GM12878 (cell line): Measurements from ENCODE around the gene TAF13. TPM values are rescaled to one million over a fixed set of nuclear protein-coding genes. Genes with fewer than 3 reads are reported as not detected.

Source experiments
- ATAC-seq: fragments of 200-7000 bp; cut with Tn5 transposase; 3 replicates; pipeline ENCODE4 v1.9.1; 2020; ENCODE audit warnings: mild to moderate bottlenecking, moderate library complexity
- BruUV-seq: library from RNA; stranded (reverse); fragments of 400-500 nt; replicated peaks from 2 replicates; lab custom pipeline; 2021; lab: Mats Ljungman, UMichigan
- CTCF ChIA-PET: fragments of 300-600 bp; sonication (Branson Sonifier 250); formaldehyde crosslinking; extraction: SDS; loops from one replicate; lab custom pipeline; 2021; ENCODE audit warnings: inconsistent platforms; lab: Yijun Ruan, JAX
- POLR2A ChIA-PET: fragments of 350-600 bp; formaldehyde crosslinking; extraction: SDS; loops from one replicate; lab custom pipeline; 2021; ENCODE audit warnings: inconsistent platforms; lab: Charles Lee
- RAD21 ChIA-PET: fragments of 300-600 bp; sonication (Branson Sonifier 250); formaldehyde crosslinking; loops from one replicate; lab custom pipeline; 2023; ENCODE audit warnings: antibody characterized with exemption; ENCODE audit not compliant: unreplicated experiment; lab: Charles Lee
- SMC1A ChIA-PET: fragments of 300-600 bp; sonication (Branson Sonifier 250); formaldehyde crosslinking; loops from one replicate; lab custom pipeline; 2023; ENCODE audit not compliant: unreplicated experiment, uncharacterized antibody; lab: Charles Lee
- DNase-seq: peaks from one replicate; pipeline ENCODE4 v3.0.0-alpha.2; 2011; ENCODE audit warnings: low read depth, low spot score
- FAIRE-seq: peaks from 3 replicates; lab custom pipeline; 2011; peaks lifted over from hg19 to GRCh38; lab: Jason Lieb, UNC
- H2AFZ ChIP-seq: 2 replicates; pipeline ENCODE4 v1.6.0; 2011; ENCODE audit warnings: low read depth, low read length, control low read depth; ENCODE audit not compliant: control insufficient read depth
- H3K27ac ChIP-seq: 2 replicates; pipeline ENCODE4 v1.5.1; 2011; ENCODE audit warnings: control low read depth; ENCODE audit not compliant: control insufficient read depth, insufficient read depth
- H3K27me3 ChIP-seq, 2 experiments: replicated peaks in 1 of 2; 2 replicates each; pipeline versions ENCODE4 v1.6.0 to v1.6.1; 2011; ENCODE audit warnings: low read length in 1 of 2; ENCODE audit not compliant: control insufficient read depth in 2 of 2, insufficient read depth in 2 of 2
- H3K36me3 ChIP-seq, 2 experiments: 2 replicates each; pipeline ENCODE4 v1.5.1; 2011; ENCODE audit warnings: low read length in 1 of 2; ENCODE audit not compliant: control insufficient read depth in 2 of 2, insufficient read depth in 2 of 2
- H3K4me1 ChIP-seq: 2 replicates; pipeline ENCODE4 v1.6.1; 2011; ENCODE audit warnings: mild to moderate bottlenecking, low read length, moderate library complexity, mixed read lengths; ENCODE audit not compliant: control insufficient read depth, insufficient read depth
- H3K4me2 ChIP-seq: 2 replicates; pipeline ENCODE4 v1.6.0; 2011; ENCODE audit warnings: control low read depth; ENCODE audit not compliant: control insufficient read depth, insufficient read depth
- H3K4me3 ChIP-seq: fragments of 200-600 bp; sonication (generic); 2 replicates; pipeline ENCODE4 v1.5.1; 2016
- H3K79me2 ChIP-seq: 2 replicates; pipeline ENCODE4 v1.6.0; 2011; ENCODE audit warnings: low read length; ENCODE audit not compliant: control insufficient read depth, insufficient read depth
- H3K9ac ChIP-seq: 2 replicates; pipeline ENCODE4 v1.8.0; 2011; ENCODE audit warnings: low read length, control low read depth, mixed read lengths; ENCODE audit not compliant: control insufficient read depth, insufficient read depth
- H3K9me3 ChIP-seq: replicated peaks from 3 replicates; pipeline ENCODE4 v1.5.1; 2011; ENCODE audit warnings: mild to moderate bottlenecking, low read length; ENCODE audit not compliant: control insufficient read depth, insufficient read depth
- H4K20me1 ChIP-seq: 2 replicates; pipeline ENCODE4 v1.6.0; 2011; ENCODE audit not compliant: control insufficient read depth, insufficient read depth
- BMI1 ChIP-seq: fragments of 450-650 bp; IDR thresholded peaks from 2 replicates; pipeline ENCODE4 v1.6.1; 2016; ENCODE audit warnings: mild to moderate bottlenecking, moderate library complexity, borderline replicate concordance
- RCOR1 ChIP-seq: conservative IDR thresholded peaks from 2 replicates; pipeline ENCODE4 v1.6.1; 2012; ENCODE audit warnings: low read depth, low read length, improper control_type of control experiment
- SMARCA5 ChIP-seq: fragments of 450-650 bp; IDR thresholded peaks from 2 replicates; pipeline ENCODE4 v1.6.1; 2017; ENCODE audit warnings: mild to moderate bottlenecking
- SREBF1 ChIP-seq: IDR thresholded peaks from 2 replicates; pipeline ENCODE4 v1.6.1; 2012; ENCODE audit warnings: mild to moderate bottlenecking, low read length
- YBX1 ChIP-seq: fragments of 450-650 bp; IDR thresholded peaks from 2 replicates; pipeline ENCODE4 v1.6.1; 2016; ENCODE audit warnings: antibody characterized with exemption
- ZNF384 ChIP-seq: IDR thresholded peaks from 2 replicates; pipeline ENCODE4 v1.6.1; 2012; ENCODE audit warnings: low read depth, mild to moderate bottlenecking, low read length, improper control_type of control experiment, borderline replicate concordance
- ZZZ3 ChIP-seq: IDR thresholded peaks from 2 replicates; pipeline ENCODE4 v1.6.1; 2011; ENCODE audit warnings: low read depth; ENCODE audit not compliant: control insufficient read depth, insufficient read length
- WGBS: methylation state at CpG from one replicate; pipeline ENCODE4 v1.1.6; 2016; ENCODE audit warnings: low lambda C conversion rate; ENCODE audit not compliant: insufficient replicate concordance, insufficient coverage; ENCODE audit errors: missing lambda C conversion rate; 5-methylcytosine and 5-hydroxymethylcytosine counted together
- in situ Hi-C: fragments of 300-500 bp; cut with MboI; formaldehyde crosslinking; loops from 9 replicates; pipeline ENCODE4 v1.14.3; 2018; ENCODE audit warnings: mixed read lengths
- intact Hi-C: fragments of 100-400 bp; cut with micrococcal nuclease; formaldehyde crosslinking; loops from one replicate; pipeline ENCODE4 v1.14.2; 2022; ENCODE audit not compliant: unreplicated experiment
- polyA plus RNA-seq, 11 experiments: library from polyadenylated mRNA; depleted of rRNA in 4 of 11; unstranded in 6 of 11; stranded (reverse) in 5 of 11; fragments of >200 nt; fragmentation: Nextera tagmentation in 4 of 11; fragmentation: Illumina TruSeq in 1 of 11; extraction: Ambion mirVana in 4 of 11; extraction: Trizol in 1 of 11; gene quantifications; 1 replicate in 1 of 11; 2 replicates in 10 of 11; pipeline versions ENCODE4 v1.2.1 to v1.2.3, GENCODE V29; 2011 to 2016; ENCODE audit warnings: inconsistent platforms in 2 of 11, missing spikeins in 2 of 11, low read depth in 1 of 11
- total RNA-seq, 4 experiments: library from RNA; depleted of rRNA in 3 of 4; stranded (reverse); fragments of >200 nt in 3 of 4; fragmentation: Illumina TruSeq in 1 of 4; extraction: Trizol in 1 of 4; gene quantifications; 2 replicates each; pipeline versions ENCODE4 v1.2.1 to v1.2.3, GENCODE V29; 2013 to 2021
- TF ChIP-seq, protein P1 (sequence below): fragments of 450-650 bp; IDR thresholded peaks from 2 replicates; pipeline ENCODE4 v1.6.1; 2017; ENCODE audit warnings: mild to moderate bottlenecking
- TF ChIP-seq, protein P2 (sequence below): fragments of 450-650 bp; IDR thresholded peaks from 2 replicates; pipeline ENCODE4 v1.6.1; 2017; ENCODE audit warnings: mild to moderate bottlenecking, moderate library complexity
- TF ChIP-seq, protein P3 (sequence below): fragments of 450-650 bp; IDR thresholded peaks from 2 replicates; pipeline ENCODE4 v1.6.1; 2018; ENCODE audit warnings: borderline replicate concordance, mild to moderate bottlenecking; ENCODE audit not compliant: partially characterized antibody

Gene TAF13
- total and polyA plus RNA-seq, 10 of the 15 experiments (the other 5 are each of a cell fraction or from before 2014, with no cell fraction given), result 8.1 to 30.6 (median 18.0) TPM

GRCh38 chr1:109045595-109045994 is 30.2 kb downstream of the TAF13 start:
- no peaks in the 10 kb centered on the region for H3K9me3 ChIP-seq
- BruUV-seq, result no TSS peak
- POLR2A ChIA-PET, result no interaction called here
- no peak overlapping the region for H3K9ac ChIP-seq
- no peak overlapping the region for H3K4me3 ChIP-seq
- H3K27me3 ChIP-seq, result no peaks in the 10 kb centered on the region
- RAD21 ChIA-PET, result no interaction called here
- no peaks in the 10 kb centered on the region for H3K4me1 ChIP-seq
- SMC1A ChIA-PET, result no interaction called here
- intact Hi-C loops (no loop called here), in situ Hi-C loops (no loop called here)
- no peaks in the 10 kb centered on the region for H3K36me3 ChIP-seq
- 0% methylated on average over 1 of the region's 1 CpG for WGBS
- H3K79me2 ChIP-seq, result peaks cover 6% of the 10 kb centered on the region; the same call in 1 of the 2 replicates
- FAIRE-seq (no peak), DNase-seq (no peak), ATAC-seq (no peak)
- H4K20me1 ChIP-seq, result no peaks in the 10 kb centered on the region
- H2AFZ ChIP-seq, result no peak overlapping the region
- no peak overlapping the region for H3K4me2 ChIP-seq
- CTCF ChIA-PET, result no interaction called here
- no peak overlapping the region for H3K27ac ChIP-seq
- TF ChIP-seq BMI1 (no peak), ZNF384 (no peak), ZZZ3 (no peak), SMARCA5 (no peak), SREBF1 (no peak), YBX1 (no peak), RCOR1 (no peak)
- TF ChIP-seq, protein P1, sequence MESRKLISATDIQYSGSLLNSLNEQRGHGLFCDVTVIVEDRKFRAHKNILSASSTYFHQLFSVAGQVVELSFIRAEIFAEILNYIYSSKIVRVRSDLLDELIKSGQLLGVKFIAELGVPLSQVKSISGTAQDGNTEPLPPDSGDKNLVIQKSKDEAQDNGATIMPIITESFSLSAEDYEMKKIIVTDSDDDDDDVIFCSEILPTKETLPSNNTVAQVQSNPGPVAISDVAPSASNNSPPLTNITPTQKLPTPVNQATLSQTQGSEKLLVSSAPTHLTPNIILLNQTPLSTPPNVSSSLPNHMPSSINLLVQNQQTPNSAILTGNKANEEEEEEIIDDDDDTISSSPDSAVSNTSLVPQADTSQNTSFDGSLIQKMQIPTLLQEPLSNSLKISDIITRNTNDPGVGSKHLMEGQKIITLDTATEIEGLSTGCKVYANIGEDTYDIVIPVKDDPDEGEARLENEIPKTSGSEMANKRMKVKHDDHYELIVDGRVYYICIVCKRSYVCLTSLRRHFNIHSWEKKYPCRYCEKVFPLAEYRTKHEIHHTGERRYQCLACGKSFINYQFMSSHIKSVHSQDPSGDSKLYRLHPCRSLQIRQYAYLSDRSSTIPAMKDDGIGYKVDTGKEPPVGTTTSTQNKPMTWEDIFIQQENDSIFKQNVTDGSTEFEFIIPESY, result no peak
- TF ChIP-seq, protein P2, sequence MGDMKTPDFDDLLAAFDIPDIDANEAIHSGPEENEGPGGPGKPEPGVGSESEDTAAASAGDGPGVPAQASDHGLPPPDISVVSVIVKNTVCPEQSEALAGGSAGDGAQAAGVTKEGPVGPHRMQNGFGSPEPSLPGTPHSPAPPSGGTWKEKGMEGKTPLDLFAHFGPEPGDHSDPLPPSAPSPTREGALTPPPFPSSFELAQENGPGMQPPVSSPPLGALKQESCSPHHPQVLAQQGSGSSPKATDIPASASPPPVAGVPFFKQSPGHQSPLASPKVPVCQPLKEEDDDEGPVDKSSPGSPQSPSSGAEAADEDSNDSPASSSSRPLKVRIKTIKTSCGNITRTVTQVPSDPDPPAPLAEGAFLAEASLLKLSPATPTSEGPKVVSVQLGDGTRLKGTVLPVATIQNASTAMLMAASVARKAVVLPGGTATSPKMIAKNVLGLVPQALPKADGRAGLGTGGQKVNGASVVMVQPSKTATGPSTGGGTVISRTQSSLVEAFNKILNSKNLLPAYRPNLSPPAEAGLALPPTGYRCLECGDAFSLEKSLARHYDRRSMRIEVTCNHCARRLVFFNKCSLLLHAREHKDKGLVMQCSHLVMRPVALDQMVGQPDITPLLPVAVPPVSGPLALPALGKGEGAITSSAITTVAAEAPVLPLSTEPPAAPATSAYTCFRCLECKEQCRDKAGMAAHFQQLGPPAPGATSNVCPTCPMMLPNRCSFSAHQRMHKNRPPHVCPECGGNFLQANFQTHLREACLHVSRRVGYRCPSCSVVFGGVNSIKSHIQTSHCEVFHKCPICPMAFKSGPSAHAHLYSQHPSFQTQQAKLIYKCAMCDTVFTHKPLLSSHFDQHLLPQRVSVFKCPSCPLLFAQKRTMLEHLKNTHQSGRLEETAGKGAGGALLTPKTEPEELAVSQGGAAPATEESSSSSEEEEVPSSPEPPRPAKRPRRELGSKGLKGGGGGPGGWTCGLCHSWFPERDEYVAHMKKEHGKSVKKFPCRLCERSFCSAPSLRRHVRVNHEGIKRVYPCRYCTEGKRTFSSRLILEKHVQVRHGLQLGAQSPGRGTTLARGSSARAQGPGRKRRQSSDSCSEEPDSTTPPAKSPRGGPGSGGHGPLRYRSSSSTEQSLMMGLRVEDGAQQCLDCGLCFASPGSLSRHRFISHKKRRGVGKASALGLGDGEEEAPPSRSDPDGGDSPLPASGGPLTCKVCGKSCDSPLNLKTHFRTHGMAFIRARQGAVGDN, result no peak
- TF ChIP-seq, protein P3, sequence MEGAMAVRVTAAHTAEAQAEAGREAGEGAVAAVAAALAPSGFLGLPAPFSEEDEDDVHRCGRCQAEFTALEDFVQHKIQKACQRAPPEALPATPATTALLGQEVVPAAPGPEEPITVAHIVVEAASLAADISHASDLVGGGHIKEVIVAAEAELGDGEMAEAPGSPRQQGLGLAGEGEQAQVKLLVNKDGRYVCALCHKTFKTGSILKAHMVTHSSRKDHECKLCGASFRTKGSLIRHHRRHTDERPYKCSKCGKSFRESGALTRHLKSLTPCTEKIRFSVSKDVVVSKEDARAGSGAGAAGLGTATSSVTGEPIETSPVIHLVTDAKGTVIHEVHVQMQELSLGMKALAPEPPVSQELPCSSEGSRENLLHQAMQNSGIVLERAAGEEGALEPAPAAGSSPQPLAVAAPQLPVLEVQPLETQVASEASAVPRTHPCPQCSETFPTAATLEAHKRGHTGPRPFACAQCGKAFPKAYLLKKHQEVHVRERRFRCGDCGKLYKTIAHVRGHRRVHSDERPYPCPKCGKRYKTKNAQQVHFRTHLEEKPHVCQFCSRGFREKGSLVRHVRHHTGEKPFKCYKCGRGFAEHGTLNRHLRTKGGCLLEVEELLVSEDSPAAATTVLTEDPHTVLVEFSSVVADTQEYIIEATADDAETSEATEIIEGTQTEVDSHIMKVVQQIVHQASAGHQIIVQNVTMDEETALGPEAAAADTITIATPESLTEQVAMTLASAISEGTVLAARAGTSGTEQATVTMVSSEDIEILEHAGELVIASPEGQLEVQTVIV, result no peak
